Measurements from ENCODE around the gene ACBD4. TPM values are rescaled to one million over a fixed set of nuclear protein-coding genes. Genes with fewer than 3 reads are reported as not detected.

Gene ACBD4
- total RNA-seq, 4 donors from 2014 or later, result 24.9 to 96.1 (median 38.6) TPM

DNA sequence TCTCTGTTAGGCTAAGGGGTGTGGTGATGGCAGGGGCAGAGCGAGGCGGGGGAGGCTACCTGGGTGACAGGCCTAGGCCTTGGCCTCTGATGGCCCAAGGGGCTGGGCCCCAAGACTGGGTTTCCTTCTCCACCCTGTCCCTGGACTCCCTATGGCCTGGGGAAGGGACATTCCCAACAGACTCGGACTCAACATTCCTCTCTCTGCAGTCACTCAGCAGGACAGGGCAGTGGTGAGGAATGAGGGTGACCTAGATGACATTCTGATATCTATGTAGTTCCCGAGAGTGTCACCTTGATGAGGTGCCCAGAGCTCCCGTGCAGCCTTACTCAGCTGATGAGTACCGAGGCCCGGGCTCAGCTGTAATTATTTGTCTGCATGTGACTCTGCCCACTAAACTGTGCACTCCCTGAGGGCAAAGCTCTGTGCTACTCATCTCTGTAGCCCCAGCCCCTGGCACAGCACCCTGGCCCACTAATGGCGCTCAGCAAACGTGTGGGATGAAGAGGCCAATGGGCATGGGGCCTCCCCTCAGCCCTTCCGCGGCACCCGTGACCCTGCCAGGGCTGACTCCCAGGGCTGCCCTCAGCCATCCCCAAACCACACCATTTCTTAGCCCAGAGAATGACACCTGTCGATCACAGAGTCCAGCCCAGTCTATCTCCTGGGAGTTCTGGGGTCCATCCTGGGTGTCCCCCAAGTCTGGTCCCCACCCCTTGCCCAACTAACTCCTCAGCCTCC, 5.4 kb upstream of the ACBD4 start:
- Histone ChIP-seq H3K27ac (peak overlapping the region; percentile 99 to 100 (median 99)), H3K4me3 (peak overlapping the region in 2 of 4 donors; percentile 5 to 88), H3K9me3 (no peaks in the 10 kb centered on the region), H3K27me3 (no peaks in the 10 kb centered on the region), H3K36me3 (no peaks in the 10 kb centered on the region), H3K4me1 (peaks cover 30 to 65% (median 54%) of the 10 kb centered on the region in 4 donors)
- 55 to 57% methylated on average over 2 to 13 of the region's 13 CpGs for WGBS, 2 donors (ENCODE audit: low coverage in 1 of 2)
- intact Hi-C loops (cut with DNase I; ENCODE audit: low total_unique reads) (loop anchor here (5.0 to 10.0 kb wide), 2 partner anchors 33 to 355 kb away; no protein-coding TSS in a partner anchor), in situ Hi-C loops (cut with MboI; ENCODE audit: low pct_ligation_motif_present in 1 of 4, low pct_unique_long_range_greater_than_20kb in 1 of 4, low sequenced_read_pairs in 3 of 4) (loop anchor here in 1 of 4 donors (10.0 kb wide), 1 partner anchor 65 kb away; no protein-coding TSS in a partner anchor)
- TF ChIP-seq POLR2A (IDR thresholded peaks at IDR 0.05) (peak; percentile 46), EP300 (IDR thresholded peaks at IDR 0.05; ENCODE audit: low read depth) (no peak), POLR2AphosphoS5 (IDR thresholded peaks at IDR 0.05) (peak in 2 of 3 donors; percentile 62 to 75)
- TF ChIP-seq, protein P1, sequence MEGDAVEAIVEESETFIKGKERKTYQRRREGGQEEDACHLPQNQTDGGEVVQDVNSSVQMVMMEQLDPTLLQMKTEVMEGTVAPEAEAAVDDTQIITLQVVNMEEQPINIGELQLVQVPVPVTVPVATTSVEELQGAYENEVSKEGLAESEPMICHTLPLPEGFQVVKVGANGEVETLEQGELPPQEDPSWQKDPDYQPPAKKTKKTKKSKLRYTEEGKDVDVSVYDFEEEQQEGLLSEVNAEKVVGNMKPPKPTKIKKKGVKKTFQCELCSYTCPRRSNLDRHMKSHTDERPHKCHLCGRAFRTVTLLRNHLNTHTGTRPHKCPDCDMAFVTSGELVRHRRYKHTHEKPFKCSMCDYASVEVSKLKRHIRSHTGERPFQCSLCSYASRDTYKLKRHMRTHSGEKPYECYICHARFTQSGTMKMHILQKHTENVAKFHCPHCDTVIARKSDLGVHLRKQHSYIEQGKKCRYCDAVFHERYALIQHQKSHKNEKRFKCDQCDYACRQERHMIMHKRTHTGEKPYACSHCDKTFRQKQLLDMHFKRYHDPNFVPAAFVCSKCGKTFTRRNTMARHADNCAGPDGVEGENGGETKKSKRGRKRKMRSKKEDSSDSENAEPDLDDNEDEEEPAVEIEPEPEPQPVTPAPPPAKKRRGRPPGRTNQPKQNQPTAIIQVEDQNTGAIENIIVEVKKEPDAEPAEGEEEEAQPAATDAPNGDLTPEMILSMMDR (IDR thresholded peaks at IDR 0.05), result no peak
- peak; percentile 83 for DNase-seq

DNA sequence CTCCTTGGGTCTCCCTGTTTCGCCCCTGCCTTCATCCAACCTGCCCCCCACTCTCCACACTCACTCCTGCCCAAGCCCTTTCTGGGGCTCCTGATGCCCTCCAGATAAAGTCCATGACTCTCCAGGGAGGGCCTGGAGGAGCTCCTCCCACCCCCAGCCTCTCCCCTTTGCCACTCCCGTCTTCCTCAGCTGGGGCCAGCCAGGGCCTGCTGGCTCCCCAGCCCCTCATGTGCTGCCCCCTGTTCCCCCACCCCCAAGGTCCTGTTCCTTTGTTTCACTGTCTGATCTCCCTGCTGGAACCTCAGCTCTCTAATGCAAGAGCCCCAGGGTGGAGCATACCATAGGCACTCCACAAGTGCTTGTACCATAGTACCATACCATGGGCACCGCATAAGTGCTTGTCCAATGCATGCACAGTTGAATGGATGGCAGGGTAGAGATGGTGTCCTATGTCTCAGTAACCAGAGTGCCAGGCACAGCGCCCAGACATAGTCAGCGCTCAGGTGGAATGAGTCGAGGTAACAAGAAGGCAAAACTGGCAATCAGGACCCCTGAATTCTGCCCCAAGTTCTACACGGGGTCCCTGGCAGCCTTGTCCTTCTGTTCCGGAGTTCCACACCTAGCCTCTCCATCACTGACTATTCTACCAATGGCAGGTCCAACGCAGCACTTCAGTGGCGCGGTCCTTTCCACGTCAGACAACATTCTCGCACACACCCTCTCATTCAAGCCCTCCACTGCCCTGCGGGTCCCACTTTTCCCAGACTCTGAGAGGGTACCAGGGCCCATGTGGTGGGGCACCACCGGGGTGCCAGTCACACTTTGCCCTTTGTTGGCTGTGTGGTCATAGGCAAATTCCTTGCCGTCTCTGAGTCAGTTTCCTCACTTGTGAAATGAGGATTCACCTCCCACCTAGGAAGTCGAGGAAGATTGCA, 4.5 kb upstream of the ACBD4 start:
- no peaks in the 10 kb centered on the region for H3K27me3 ChIP-seq
- no peaks in the 10 kb centered on the region for H3K36me3 ChIP-seq
- 0 to 73% methylated on average over 1 to 17 of the region's 17 CpGs for WGBS, 2 donors (ENCODE audit: low coverage in 1 of 2)
- H3K9me3 ChIP-seq, result no peaks in the 10 kb centered on the region
- H3K4me3 ChIP-seq, result peak overlapping the region in 3 of 4 donors; percentile 88 to 96 (median 88)
- peaks cover 30 to 68% (median 53%) of the 10 kb centered on the region in 4 donors for H3K4me1 ChIP-seq
- peak; percentile 45 for DNase-seq
- H3K27ac ChIP-seq, result peak overlapping the region; percentile 99 to 100 (median 99)
- intact Hi-C loops (cut with DNase I; ENCODE audit: low total_unique reads), result loop anchor here (5.0 to 10.0 kb wide), 2 partner anchors 34 to 356 kb away; no protein-coding TSS in a partner anchor
- TF ChIP-seq, protein P1 (IDR thresholded peaks at IDR 0.05), result no peak
- no peak for TF ChIP-seq EP300 (IDR thresholded peaks at IDR 0.05; ENCODE audit: low read depth)
- TF ChIP-seq POLR2A (IDR thresholded peaks at IDR 0.05), result no peak
- TF ChIP-seq POLR2AphosphoS5 (IDR thresholded peaks at IDR 0.05), result no peak
- in situ Hi-C loops (cut with MboI; ENCODE audit: low pct_ligation_motif_present in 1 of 4, low pct_unique_long_range_greater_than_20kb in 1 of 4, low sequenced_read_pairs in 3 of 4), result loop anchor here in 1 of 4 donors (10.0 kb wide), 1 partner anchor 64 kb away; no protein-coding TSS in a partner anchor

DNA sequence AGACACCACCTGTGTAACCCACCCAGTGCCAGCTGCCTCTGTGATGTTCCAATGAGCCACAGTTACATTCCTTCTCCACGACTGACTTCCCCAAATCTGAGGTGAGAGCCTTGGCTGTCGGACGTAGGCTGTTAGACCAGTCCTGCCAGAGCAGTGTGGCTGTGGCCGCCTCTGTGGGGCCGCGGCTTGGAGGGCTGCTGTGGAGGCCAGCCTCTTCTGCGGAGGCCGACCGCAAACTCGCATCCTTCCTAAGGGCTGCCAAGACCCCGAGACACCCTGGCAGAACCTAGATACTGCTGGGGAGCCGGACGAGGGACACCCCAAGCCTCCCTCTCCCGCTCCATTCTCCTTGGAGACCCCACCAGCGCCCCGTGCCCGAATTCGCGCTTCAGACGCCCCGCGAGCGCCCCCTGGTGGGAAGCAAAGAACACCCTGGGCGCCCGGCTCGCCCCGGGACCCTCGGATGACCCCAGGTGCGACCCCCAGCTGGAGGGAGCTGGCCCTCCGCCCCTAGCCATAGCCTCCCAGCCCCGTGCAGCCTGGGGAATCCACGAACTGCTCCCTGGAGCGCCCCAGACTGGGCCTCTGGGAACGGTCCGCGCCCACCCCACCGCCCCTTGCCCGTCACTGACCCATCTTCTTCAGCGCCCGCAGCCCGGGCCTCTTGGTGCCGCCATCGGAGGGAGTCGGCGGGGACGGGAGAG, 3.7 kb upstream of the ACBD4 start:
- no peaks in the 10 kb centered on the region for H3K36me3 ChIP-seq
- TF ChIP-seq EP300 (IDR thresholded peaks at IDR 0.05; ENCODE audit: low read depth), result no peak
- TF ChIP-seq, protein P1 (IDR thresholded peaks at IDR 0.05), result peak; percentile 94 to 98 (median 97)
- 8% methylated on average over 43 of the region's 46 CpGs; no CpG with 5 or more reads in 1 of the 2 donors for WGBS, 2 donors (ENCODE audit: low coverage in 1 of 2)
- intact Hi-C loops (cut with DNase I; ENCODE audit: low total_unique reads) (loop anchor here (5.0 to 10.0 kb wide), 2 partner anchors 34 to 357 kb away; no protein-coding TSS in a partner anchor), in situ Hi-C loops (cut with MboI; ENCODE audit: low pct_ligation_motif_present in 1 of 4, low pct_unique_long_range_greater_than_20kb in 1 of 4, low sequenced_read_pairs in 3 of 4) (loop anchor here in 1 of 4 donors (10.0 kb wide), 1 partner anchor 63 kb away; no protein-coding TSS in a partner anchor)
- no peaks in the 10 kb centered on the region for H3K9me3 ChIP-seq
- peak overlapping the region; percentile 78 to 96 (median 88) for H3K4me3 ChIP-seq
- DNase-seq, result peak; percentile 68
- H3K4me1 ChIP-seq, result peaks cover 37 to 73% (median 58%) of the 10 kb centered on the region in 4 donors
- peak overlapping the region; percentile 99 to 100 (median 99) for H3K27ac ChIP-seq
- no peaks in the 10 kb centered on the region for H3K27me3 ChIP-seq

Measured in transverse colon (tissue), 4 donors.